HG02678 (cell line): Measurements from ENCODE around the gene CCDC182.

Source experiments
- ATAC-seq: cut with Tn5 transposase; IDR thresholded peaks from one replicate; pipeline ENCODE4 v1.9.1; 2021; ENCODE audit warnings: mild to moderate bottlenecking, moderate library complexity; ENCODE audit not compliant: unreplicated experiment

CCDC182 gene

GRCh38 chr17:57730026-57730701 is 14.9 kb downstream of the CCDC182 start:
- no peak for ATAC-seq

GRCh38 chr17:57727630-57728175 is 17.4 kb downstream of the CCDC182 start:
- no peak for ATAC-seq

- ATAC-seq: no peak
These were observed 18.3 kb downstream of the CCDC182 start for GRCh38 chr17:57726838-57727237.

- ATAC-seq: no peak
These were observed 18.8 kb downstream of the CCDC182 start for GRCh38 chr17:57726213-57726790.

- no peak for ATAC-seq
These were observed 20.4 kb downstream of the CCDC182 start for GRCh38 chr17:57724729-57725125.

- ATAC-seq: peak; percentile 59
These were observed 20.9 kb downstream of the CCDC182 start for GRCh38 chr17:57724026-57724728.

GRCh38 chr17:57723427-57724025 is 21.6 kb downstream of the CCDC182 start:
- no peak for ATAC-seq

- no peak for ATAC-seq
These were observed 22.4 kb downstream of the CCDC182 start for GRCh38 chr17:57722704-57723043.

GRCh38 chr17:57721967-57722703 is 23.0 kb downstream of the CCDC182 start:
- no peak for ATAC-seq

GRCh38 chr17:57720386-57721035 is 24.6 kb downstream of the CCDC182 start:
- ATAC-seq: no peak

GRCh38 chr17:57718878-57719277 is 26.2 kb downstream of the CCDC182 start:
- ATAC-seq: no peak

GRCh38 chr17:57715981-57716380 is 29.1 kb downstream of the CCDC182 start:
- ATAC-seq: no peak

GRCh38 chr17:57714665-57715180 is 30.4 kb downstream of the CCDC182 start:
- no peak for ATAC-seq

GRCh38 chr17:57713140-57713539 is 32.0 kb downstream of the CCDC182 start:
- ATAC-seq: no peak

- no peak for ATAC-seq
These were observed 36.7 kb downstream of the CCDC182 start for GRCh38 chr17:57708410-57708809.

GRCh38 chr17:57707892-57708291 is 37.2 kb downstream of the CCDC182 start:
- no peak for ATAC-seq

GRCh38 chr17:57706761-57707160 is 38.3 kb downstream of the CCDC182 start:
- ATAC-seq: no peak

- ATAC-seq: no peak
These were observed 39.0 kb downstream of the CCDC182 start for GRCh38 chr17:57705921-57706695.

GRCh38 chr17:57704448-57704847 is 40.7 kb downstream of the CCDC182 start:
- ATAC-seq: no peak
